Panc1 (cell line): ENCODE data around the gene SH3BGR. TPM values are rescaled to one million over a fixed set of nuclear protein-coding genes. Genes with fewer than 3 reads are reported as not detected.

Source experiments
- ATAC-seq: fragments of 200-7000 bp; cut with Tn5 transposase; 2 replicates; pipeline ENCODE4 v1.9.1; 2020; ENCODE audit warnings: mild to moderate bottlenecking, moderate library complexity
- BruUV-seq: library from RNA; stranded (reverse); fragments of 400-500 nt; replicated peaks from 2 replicates; lab custom pipeline; 2021; lab: Mats Ljungman, UMichigan
- CTCF ChIA-PET: fragments of 300-600 bp; sonication (Branson Sonifier 250); formaldehyde crosslinking; loops from one replicate; lab custom pipeline; 2022; ENCODE audit warnings: antibody characterized with exemption; lab: Charles Lee
- POLR2A ChIA-PET: fragments of 300-600 bp; sonication (Branson Sonifier 250); formaldehyde crosslinking; loops from one replicate; lab custom pipeline; 2022; ENCODE audit warnings: antibody characterized with exemption; lab: Charles Lee
- DNase-seq: peaks from one replicate; pipeline ENCODE4 v3.0.0-alpha.2; 2010; ENCODE audit warnings: low read depth, low spot score
- H3K27ac ChIP-seq: 2 replicates; pipeline ENCODE4 v1.5.1; 2011; ENCODE audit warnings: mild to moderate bottlenecking, low read length, inconsistent platforms
- H3K27me3 ChIP-seq: fragments of 200-500 bp; sonication (Bioruptor generic); 2 replicates; pipeline ENCODE4 v1.6.0; 2014; ENCODE audit warnings: low read length, inconsistent platforms; ENCODE audit not compliant: control insufficient read depth, insufficient read depth
- H3K36me3 ChIP-seq: fragments of 200-500 bp; sonication (Bioruptor generic); 2 replicates; pipeline ENCODE4 v1.5.1; 2014; ENCODE audit warnings: inconsistent platforms, mild to moderate bottlenecking, low read length, moderate library complexity; ENCODE audit not compliant: control insufficient read depth, insufficient read depth
- H3K4me1 ChIP-seq: 2 replicates; pipeline ENCODE4 v1.5.1; 2011; ENCODE audit warnings: inconsistent platforms, mild to moderate bottlenecking, low read length, moderate library complexity; ENCODE audit not compliant: control insufficient read depth, insufficient read depth
- H3K4me3 ChIP-seq, 2 experiments: 2 replicates each; pipeline ENCODE4 v1.5.1; 2011 to 2012; ENCODE audit warnings: low read depth in 2 of 2, low read length in 2 of 2, mild to moderate bottlenecking in 2 of 2, inconsistent platforms in 1 of 2, moderate library complexity in 1 of 2
- H3K9me3 ChIP-seq: fragments of 200-500 bp; sonication (Bioruptor generic); 2 replicates; pipeline ENCODE4 v1.5.1; 2014; ENCODE audit warnings: low read depth, mild to moderate bottlenecking, inconsistent platforms, low read length, moderate library complexity; ENCODE audit not compliant: control insufficient read depth, insufficient read depth
- POLR2AphosphoS5 ChIP-seq: IDR thresholded peaks from 2 replicates; pipeline ENCODE4 v1.6.1; 2012; ENCODE audit warnings: mild to moderate bottlenecking, low read depth, low read length, moderate library complexity
- SIN3A ChIP-seq: IDR thresholded peaks from 2 replicates; pipeline ENCODE4 v1.6.1; 2012; ENCODE audit warnings: low read depth, mild to moderate bottlenecking, low read length, moderate library complexity, borderline replicate concordance; ENCODE audit not compliant: insufficient read depth
- TCF7L2 ChIP-seq: IDR thresholded peaks from 2 replicates; pipeline ENCODE4 v1.6.1; 2011; ENCODE audit warnings: mild to moderate bottlenecking, low read depth, low read length, inconsistent platforms
- in situ Hi-C: cut with HindIII; loops from 2 replicates; pipeline ENCODE4 v1.10.0; 2016; ENCODE audit warnings: low sequenced_read_pairs, low pct_unique_long_range_greater_than_20kb
- intact Hi-C: fragments of 100-400 bp; cut with micrococcal nuclease; formaldehyde crosslinking; loops from one replicate; pipeline ENCODE4 v1.10.0; 2022; ENCODE audit not compliant: unreplicated experiment
- total RNA-seq: library from RNA; stranded (reverse); gene quantifications from one replicate; pipeline ENCODE4 v1.2.1, GENCODE V29; 2021; ENCODE audit not compliant: unreplicated experiment
- TF ChIP-seq, protein P1 (sequence below): fragments of 450-650 bp; IDR thresholded peaks from 2 replicates; pipeline ENCODE4 v1.5.1; 2017; ENCODE audit warnings: mild to moderate bottlenecking
- TF ChIP-seq, protein P2 (sequence below), 2 experiments: IDR thresholded peaks; 2 replicates each; pipeline ENCODE4 v1.6.1; 2011 to 2012; ENCODE audit warnings: low read depth in 2 of 2, control low read depth in 1 of 2, low read length in 1 of 2, mild to moderate bottlenecking in 1 of 2, moderate library complexity in 1 of 2; ENCODE audit not compliant: insufficient read depth in 1 of 2

SH3BGR gene
- total RNA-seq, 1 experiment from 2014 or later, result 1.7 TPM

- no TSS peak for BruUV-seq
- H3K9me3 ChIP-seq, result no peaks in the 10 kb centered on the region
- ATAC-seq, result no peak
- intact Hi-C loops (no loop called here), in situ Hi-C loops (no loop called here)
- DNase-seq, result no peak
- H3K4me1 ChIP-seq, result no peaks in the 10 kb centered on the region
- CTCF ChIA-PET, result no interaction called here
- no peak overlapping the region for H3K4me3 ChIP-seq
- POLR2A ChIA-PET, result no interaction called here
- H3K27ac ChIP-seq, result no peak overlapping the region
- TF ChIP-seq, protein P1, sequence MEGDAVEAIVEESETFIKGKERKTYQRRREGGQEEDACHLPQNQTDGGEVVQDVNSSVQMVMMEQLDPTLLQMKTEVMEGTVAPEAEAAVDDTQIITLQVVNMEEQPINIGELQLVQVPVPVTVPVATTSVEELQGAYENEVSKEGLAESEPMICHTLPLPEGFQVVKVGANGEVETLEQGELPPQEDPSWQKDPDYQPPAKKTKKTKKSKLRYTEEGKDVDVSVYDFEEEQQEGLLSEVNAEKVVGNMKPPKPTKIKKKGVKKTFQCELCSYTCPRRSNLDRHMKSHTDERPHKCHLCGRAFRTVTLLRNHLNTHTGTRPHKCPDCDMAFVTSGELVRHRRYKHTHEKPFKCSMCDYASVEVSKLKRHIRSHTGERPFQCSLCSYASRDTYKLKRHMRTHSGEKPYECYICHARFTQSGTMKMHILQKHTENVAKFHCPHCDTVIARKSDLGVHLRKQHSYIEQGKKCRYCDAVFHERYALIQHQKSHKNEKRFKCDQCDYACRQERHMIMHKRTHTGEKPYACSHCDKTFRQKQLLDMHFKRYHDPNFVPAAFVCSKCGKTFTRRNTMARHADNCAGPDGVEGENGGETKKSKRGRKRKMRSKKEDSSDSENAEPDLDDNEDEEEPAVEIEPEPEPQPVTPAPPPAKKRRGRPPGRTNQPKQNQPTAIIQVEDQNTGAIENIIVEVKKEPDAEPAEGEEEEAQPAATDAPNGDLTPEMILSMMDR, result no peak
- no peak for TF ChIP-seq TCF7L2
- TF ChIP-seq SIN3A, result no peak
- no peak for TF ChIP-seq POLR2AphosphoS5
- TF ChIP-seq, protein P2, sequence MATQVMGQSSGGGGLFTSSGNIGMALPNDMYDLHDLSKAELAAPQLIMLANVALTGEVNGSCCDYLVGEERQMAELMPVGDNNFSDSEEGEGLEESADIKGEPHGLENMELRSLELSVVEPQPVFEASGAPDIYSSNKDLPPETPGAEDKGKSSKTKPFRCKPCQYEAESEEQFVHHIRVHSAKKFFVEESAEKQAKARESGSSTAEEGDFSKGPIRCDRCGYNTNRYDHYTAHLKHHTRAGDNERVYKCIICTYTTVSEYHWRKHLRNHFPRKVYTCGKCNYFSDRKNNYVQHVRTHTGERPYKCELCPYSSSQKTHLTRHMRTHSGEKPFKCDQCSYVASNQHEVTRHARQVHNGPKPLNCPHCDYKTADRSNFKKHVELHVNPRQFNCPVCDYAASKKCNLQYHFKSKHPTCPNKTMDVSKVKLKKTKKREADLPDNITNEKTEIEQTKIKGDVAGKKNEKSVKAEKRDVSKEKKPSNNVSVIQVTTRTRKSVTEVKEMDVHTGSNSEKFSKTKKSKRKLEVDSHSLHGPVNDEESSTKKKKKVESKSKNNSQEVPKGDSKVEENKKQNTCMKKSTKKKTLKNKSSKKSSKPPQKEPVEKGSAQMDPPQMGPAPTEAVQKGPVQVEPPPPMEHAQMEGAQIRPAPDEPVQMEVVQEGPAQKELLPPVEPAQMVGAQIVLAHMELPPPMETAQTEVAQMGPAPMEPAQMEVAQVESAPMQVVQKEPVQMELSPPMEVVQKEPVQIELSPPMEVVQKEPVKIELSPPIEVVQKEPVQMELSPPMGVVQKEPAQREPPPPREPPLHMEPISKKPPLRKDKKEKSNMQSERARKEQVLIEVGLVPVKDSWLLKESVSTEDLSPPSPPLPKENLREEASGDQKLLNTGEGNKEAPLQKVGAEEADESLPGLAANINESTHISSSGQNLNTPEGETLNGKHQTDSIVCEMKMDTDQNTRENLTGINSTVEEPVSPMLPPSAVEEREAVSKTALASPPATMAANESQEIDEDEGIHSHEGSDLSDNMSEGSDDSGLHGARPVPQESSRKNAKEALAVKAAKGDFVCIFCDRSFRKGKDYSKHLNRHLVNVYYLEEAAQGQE (IDR thresholded peaks at IDR 0.05; ENCODE audit: insufficient read depth in 1 of 2, low read depth in 2 of 2, low read length in 1 of 2), result no peak
- H3K27me3 ChIP-seq, result no peaks in the 10 kb centered on the region
- H3K36me3 ChIP-seq, result no peaks in the 10 kb centered on the region
Measured at GRCh38 chr21:39480271-39480670, 28.5 kb downstream of the SH3BGR start.

DNA sequence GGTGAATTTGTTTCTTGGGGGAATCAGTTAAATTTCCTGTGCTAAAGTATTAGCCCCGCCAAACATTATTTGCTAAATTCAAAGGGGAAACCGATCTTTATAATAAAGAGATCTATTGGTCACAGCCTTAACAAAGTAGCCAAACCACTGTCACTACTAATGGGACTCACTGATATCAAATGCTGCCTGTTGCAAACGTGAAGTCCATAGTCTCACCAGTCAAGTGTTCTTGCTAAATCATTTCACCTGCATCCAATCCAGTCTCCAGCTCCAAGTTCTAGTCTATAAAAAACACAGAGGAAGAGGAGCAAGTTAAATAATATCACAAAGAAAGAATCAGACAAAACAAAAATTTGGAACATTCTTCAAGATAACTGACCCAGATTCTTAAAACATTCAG, 30.1 kb downstream of the SH3BGR start:
- CTCF ChIA-PET, result no interaction called here
- no peaks in the 10 kb centered on the region for H3K27me3 ChIP-seq
- BruUV-seq, result no TSS peak
- no peak overlapping the region for H3K27ac ChIP-seq
- intact Hi-C loops, result no loop called here
- no peak overlapping the region for H3K4me3 ChIP-seq
- no peak for DNase-seq
- no peaks in the 10 kb centered on the region for H3K9me3 ChIP-seq
- TF ChIP-seq POLR2AphosphoS5 (no peak), TCF7L2 (no peak), SIN3A (no peak)
- TF ChIP-seq, protein P2 (IDR thresholded peaks at IDR 0.05; ENCODE audit: insufficient read depth in 1 of 2, low read depth in 2 of 2, low read length in 1 of 2), result no peak
- TF ChIP-seq, protein P1, result no peak
- no peak for ATAC-seq
- in situ Hi-C loops, result no loop called here
- H3K4me1 ChIP-seq, result no peaks in the 10 kb centered on the region
- H3K36me3 ChIP-seq, result no peaks in the 10 kb centered on the region
- POLR2A ChIA-PET, result no interaction called here
